AG04450 (cell line): ENCODE data around the gene SUSD4. TPM values are rescaled to one million over a fixed set of nuclear protein-coding genes. Genes with fewer than 3 reads are reported as not detected.
A peak's percentile ranks its signal among the peaks of the same experiment; 100 is the strongest.

Source experiments
- CTCF ChIA-PET: fragments of 300-600, 350-600 bp; formaldehyde crosslinking; extraction: SDS; loops from one replicate; lab custom pipeline; 2022; ENCODE audit warnings: antibody characterized with exemption, inconsistent platforms; lab: Charles Lee
- POLR2A ChIA-PET: fragments of 350-600 bp; formaldehyde crosslinking; extraction: SDS; loops from one replicate; lab custom pipeline; 2021; ENCODE audit warnings: antibody characterized with exemption, inconsistent platforms; lab: Yijun Ruan, JAX
- DNase-seq: peaks from one replicate; pipeline ENCODE4 v3.0.0-alpha.2; 2011; ENCODE audit warnings: low read depth, low spot score
- H3K27ac ChIP-seq: one replicate; pipeline ENCODE4 v1.5.1; 2012; ENCODE audit warnings: low read depth, low read length, control low read depth
- H3K27me3 ChIP-seq: one replicate; pipeline ENCODE4 v1.6.0; 2012; ENCODE audit warnings: low read length; ENCODE audit not compliant: control insufficient read depth, insufficient read depth
- H3K4me3 ChIP-seq: 2 replicates; pipeline ENCODE4 v1.5.1; 2011; ENCODE audit warnings: mild to moderate bottlenecking, low read depth, low read length, control low read depth
- H3K9me3 ChIP-seq: 2 replicates; pipeline ENCODE4 v1.5.1; 2012; ENCODE audit warnings: low read length; ENCODE audit not compliant: control insufficient read depth, insufficient read depth
- CTCF ChIP-seq: IDR thresholded peaks from 2 replicates; pipeline ENCODE4 v1.5.1; 2011; ENCODE audit warnings: low read depth, low read length, control low read depth, inconsistent platforms
- polyA plus RNA-seq: library from polyadenylated mRNA; depleted of rRNA; stranded (reverse); fragments of >200 nt; gene quantifications from 2 replicates; pipeline ENCODE4 v1.2.3, GENCODE V29; 2011

Gene SUSD4
- polyA plus RNA-seq, 1 experiment: 0.29 TPM

DNA sequence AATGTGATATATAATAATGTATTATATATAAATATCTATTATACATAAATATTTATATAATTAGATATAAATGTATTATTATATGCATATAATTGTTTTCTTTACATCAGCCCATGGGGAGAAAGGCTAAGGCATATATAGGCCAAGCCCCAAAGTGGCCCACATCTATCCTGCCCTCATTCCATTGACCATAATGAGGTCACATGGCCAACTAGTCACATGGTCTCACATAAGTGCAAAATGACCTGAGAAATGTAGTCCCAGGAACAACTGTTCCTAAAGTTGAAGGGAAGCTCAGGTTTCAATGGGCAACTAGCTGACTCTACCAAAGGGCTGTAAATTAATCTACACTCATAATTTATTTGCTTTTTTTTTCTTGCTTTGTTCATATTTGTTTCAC, 14.8 kb upstream of the SUSD4 start:
- Histone ChIP-seq H3K27ac (no peak overlapping the region), H3K9me3 (no peaks in the 10 kb centered on the region), H3K27me3 (peaks cover 5% of the 10 kb centered on the region), H3K4me3 (no peak overlapping the region)
- CTCF ChIA-PET: no interaction called here
- DNase-seq: no peak
- no peak for TF ChIP-seq CTCF
- POLR2A ChIA-PET: no interaction called here

DNA sequence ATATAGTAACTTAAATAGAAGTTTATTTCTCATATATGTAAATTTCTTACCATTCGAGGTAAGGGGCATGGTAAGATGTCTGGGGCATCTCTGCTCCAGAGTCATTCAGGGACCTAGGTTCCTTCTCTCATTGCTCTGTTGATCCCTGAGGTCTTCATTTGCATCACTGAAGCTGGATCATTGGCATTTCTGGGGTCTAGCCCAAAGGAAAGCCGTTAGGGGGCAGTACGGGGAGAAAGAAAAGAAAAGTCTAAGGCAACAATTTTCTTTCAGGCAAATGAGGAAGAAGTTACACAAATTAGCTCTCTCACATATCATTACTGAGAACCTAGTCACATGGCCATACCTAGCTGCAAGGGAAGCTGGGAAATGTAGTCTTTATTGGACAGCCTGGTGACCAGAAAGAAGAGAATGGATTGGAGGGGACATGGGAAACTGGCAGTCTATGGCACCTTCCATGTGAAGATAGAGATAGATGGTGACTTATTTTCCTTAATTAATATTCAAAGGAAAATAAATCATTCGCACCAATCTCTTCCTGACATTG, 10.2 kb upstream of the SUSD4 start:
- POLR2A ChIA-PET: no interaction called here
- no peak overlapping the region for H3K27ac ChIP-seq
- H3K9me3 ChIP-seq: no peaks in the 10 kb centered on the region
- H3K4me3 ChIP-seq: no peak overlapping the region
- TF ChIP-seq CTCF: no peak
- H3K27me3 ChIP-seq: peaks cover 5% of the 10 kb centered on the region
- CTCF ChIA-PET: no interaction called here
- no peak for DNase-seq

DNA sequence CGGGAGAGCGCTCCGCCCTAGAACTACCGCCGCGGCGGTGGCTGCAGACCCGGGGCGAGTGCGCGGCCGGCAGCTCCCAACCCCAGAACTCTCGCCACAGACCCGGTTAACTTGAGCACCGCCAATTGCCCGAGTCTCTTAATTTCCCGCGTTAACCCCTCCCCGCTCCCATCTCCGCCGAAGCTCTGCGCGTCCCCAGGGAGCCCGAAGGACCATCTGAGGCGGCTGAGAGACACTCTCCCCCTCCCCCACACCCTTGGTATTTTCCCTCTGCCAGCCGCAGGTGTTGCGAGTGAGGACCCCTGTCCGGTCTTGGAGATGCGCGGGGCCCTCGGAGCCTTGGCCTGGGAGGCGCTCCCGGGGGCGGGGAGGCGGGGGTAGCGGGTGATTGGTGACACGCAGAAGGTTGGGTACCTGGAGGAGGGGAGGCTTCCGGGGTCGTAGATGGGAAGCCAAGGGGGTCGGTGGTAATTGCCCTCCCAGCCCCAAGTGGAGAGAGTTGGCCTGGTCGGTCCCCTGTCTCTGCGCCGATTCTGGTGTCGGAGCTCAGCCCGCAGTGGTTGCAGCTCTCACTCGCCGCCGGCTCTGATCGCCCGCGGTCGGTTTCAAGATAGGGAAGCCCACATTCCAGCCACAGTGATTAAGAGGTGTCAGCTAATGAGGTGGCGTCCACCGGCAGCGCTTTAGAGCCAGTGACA, 858 bp upstream of the SUSD4 start:
- ChIA-PET CTCF (interaction anchor here (0.5 to 1.1 kb wide), 2 partner anchors 44 to 231 kb away, joined by 3 to 4 read pairs; no protein-coding TSS in a partner anchor), POLR2A (no interaction called here)
- DNase-seq: no peak
- TF ChIP-seq CTCF: no peak
- peaks cover 51% of the 10 kb centered on the region for H3K27me3 ChIP-seq
- H3K9me3 ChIP-seq: no peaks in the 10 kb centered on the region; the same call in 1 of the 2 replicates
- no peak overlapping the region for H3K4me3 ChIP-seq
- H3K27ac ChIP-seq: no peak overlapping the region

- no peak for DNase-seq
- peak overlapping the region; percentile 40 for H3K4me3 ChIP-seq
- POLR2A ChIA-PET: interaction anchor here (0.6 to 0.7 kb wide), 2 partner anchors 56 to 237 kb away, joined by 3 to 5 read pairs; no protein-coding TSS in a partner anchor
Observed at GRCh38 chr1:223363057-223363855, 720 bp downstream of the SUSD4 start.

More at GRCh38 chr1:223363057-223363855, 720 bp downstream of the SUSD4 start:
- TF ChIP-seq CTCF: no peak
- Histone ChIP-seq H3K27me3 (peaks cover 59% of the 10 kb centered on the region), H3K9me3 (no peaks in the 10 kb centered on the region; the same call in 1 of the 2 replicates), H3K27ac (no peak overlapping the region)
- CTCF ChIA-PET: interaction anchor here (0.9 to 3.9 kb wide), 2 partner anchors 230 to 239 kb away, joined by 3 to 17 read pairs; no protein-coding TSS in a partner anchor
